Left ventricle myocardium inferior (tissue), 1 donor: ENCODE measurements around the gene CREB5. TPM values are rescaled to one million over a fixed set of nuclear protein-coding genes. Genes with fewer than 3 reads are reported as not detected.

ENCODE experiments used
- DNase-seq: peaks from one replicate; pipeline ENCODE4 v3.0.0-alpha.2; 2020
- H3K27ac ChIP-seq: fragments of 200-600 bp; replicated peaks from 2 replicates; pipeline ENCODE4 v1.8.0; 2021
- H3K27me3 ChIP-seq: fragments of 200-600 bp; 2 replicates; pipeline ENCODE4 v1.8.0; 2021; ENCODE audit warnings: low read depth
- H3K36me3 ChIP-seq: fragments of 200-600 bp; 2 replicates; pipeline ENCODE4 v1.8.0; 2021
- H3K4me1 ChIP-seq: fragments of 200-600 bp; 2 replicates; pipeline ENCODE4 v1.8.0; 2021
- H3K4me3 ChIP-seq: fragments of 200-600 bp; 2 replicates; pipeline ENCODE4 v1.8.0; 2021; ENCODE audit warnings: mild to moderate bottlenecking, moderate library complexity
- H3K9me3 ChIP-seq: fragments of 200-600 bp; replicated peaks from 2 replicates; pipeline ENCODE4 v1.8.0; 2021
- CTCF ChIP-seq: fragments of 200-600 bp; IDR thresholded peaks from 2 replicates; pipeline ENCODE4 v1.8.0; 2021; ENCODE audit warnings: antibody characterized with exemption, mild to moderate bottlenecking, borderline replicate concordance
- intact Hi-C: fragments of 100-400 bp; cut with micrococcal nuclease; formaldehyde crosslinking; loops from one replicate; pipeline ENCODE4 v1.11.0; 2022
- total RNA-seq: library from RNA; stranded (reverse); fragmentation: NEBNext Ultra II Directional; extraction: Animal tissue kit (Norgen Biotek cat#: 25700); gene quantifications from one replicate; pipeline ENCODE4 v1.2.1, GENCODE V29; 2021
- donor health status: DM: no; HTN: yes; CAD: no; lungs with severe emphysema.

Gene CREB5
- total RNA-seq, 1 donor from 2014 or later: 9.8 TPM

GRCh38 chr7:28484606-28484935, 72.3 kb downstream of the CREB5 start:
- Histone ChIP-seq H3K27ac (no peak overlapping the region), H3K27me3 (no peaks in the 10 kb centered on the region), H3K9me3 (no peaks in the 10 kb centered on the region), H3K36me3 (no peaks in the 10 kb centered on the region), H3K4me3 (no peak overlapping the region), H3K4me1 (peaks cover 14% of the 10 kb centered on the region)
- TF ChIP-seq CTCF: no peak
- no peak for DNase-seq
- intact Hi-C loops: no loop called here

GRCh38 chr7:28487487-28487886, 75.2 kb downstream of the CREB5 start:
- H3K9me3 ChIP-seq: no peaks in the 10 kb centered on the region
- no peak for DNase-seq
- no peak for TF ChIP-seq CTCF

GRCh38 chr7:28488061-28488791, 75.9 kb downstream of the CREB5 start:
- Histone ChIP-seq H3K27ac (no peak overlapping the region), H3K4me3 (no peak overlapping the region), H3K27me3 (no peaks in the 10 kb centered on the region), H3K4me1 (no peaks in the 10 kb centered on the region), H3K9me3 (no peaks in the 10 kb centered on the region), H3K36me3 (no peaks in the 10 kb centered on the region)
- no peak for TF ChIP-seq CTCF
- no peak for DNase-seq
- intact Hi-C loops: no loop called here

More at GRCh38 chr7:28487487-28487886, 75.2 kb downstream of the CREB5 start:
- Histone ChIP-seq H3K36me3 (no peaks in the 10 kb centered on the region), H3K27me3 (no peaks in the 10 kb centered on the region), H3K27ac (no peak overlapping the region), H3K4me1 (no peaks in the 10 kb centered on the region), H3K4me3 (no peak overlapping the region)
- intact Hi-C loops: no loop called here

GRCh38 chr7:28490831-28491230, 78.5 kb downstream of the CREB5 start:
- no peak for TF ChIP-seq CTCF
- Histone ChIP-seq H3K27ac (no peak overlapping the region), H3K27me3 (no peaks in the 10 kb centered on the region), H3K9me3 (no peaks in the 10 kb centered on the region), H3K4me1 (no peaks in the 10 kb centered on the region), H3K4me3 (no peak overlapping the region), H3K36me3 (no peaks in the 10 kb centered on the region)
- intact Hi-C loops: no loop called here
- DNase-seq: no peak

GRCh38 chr7:28493477-28493876, 81.2 kb downstream of the CREB5 start:
- no peak overlapping the region for H3K4me3 ChIP-seq
- H3K4me1 ChIP-seq: no peaks in the 10 kb centered on the region
- TF ChIP-seq CTCF: no peak
- no peaks in the 10 kb centered on the region for H3K36me3 ChIP-seq
- no peak overlapping the region for H3K27ac ChIP-seq
- H3K9me3 ChIP-seq: no peaks in the 10 kb centered on the region
- intact Hi-C loops: no loop called here
- no peaks in the 10 kb centered on the region for H3K27me3 ChIP-seq
- no peak for DNase-seq
